ENCODE data around the gene KCNJ4.

DNA sequence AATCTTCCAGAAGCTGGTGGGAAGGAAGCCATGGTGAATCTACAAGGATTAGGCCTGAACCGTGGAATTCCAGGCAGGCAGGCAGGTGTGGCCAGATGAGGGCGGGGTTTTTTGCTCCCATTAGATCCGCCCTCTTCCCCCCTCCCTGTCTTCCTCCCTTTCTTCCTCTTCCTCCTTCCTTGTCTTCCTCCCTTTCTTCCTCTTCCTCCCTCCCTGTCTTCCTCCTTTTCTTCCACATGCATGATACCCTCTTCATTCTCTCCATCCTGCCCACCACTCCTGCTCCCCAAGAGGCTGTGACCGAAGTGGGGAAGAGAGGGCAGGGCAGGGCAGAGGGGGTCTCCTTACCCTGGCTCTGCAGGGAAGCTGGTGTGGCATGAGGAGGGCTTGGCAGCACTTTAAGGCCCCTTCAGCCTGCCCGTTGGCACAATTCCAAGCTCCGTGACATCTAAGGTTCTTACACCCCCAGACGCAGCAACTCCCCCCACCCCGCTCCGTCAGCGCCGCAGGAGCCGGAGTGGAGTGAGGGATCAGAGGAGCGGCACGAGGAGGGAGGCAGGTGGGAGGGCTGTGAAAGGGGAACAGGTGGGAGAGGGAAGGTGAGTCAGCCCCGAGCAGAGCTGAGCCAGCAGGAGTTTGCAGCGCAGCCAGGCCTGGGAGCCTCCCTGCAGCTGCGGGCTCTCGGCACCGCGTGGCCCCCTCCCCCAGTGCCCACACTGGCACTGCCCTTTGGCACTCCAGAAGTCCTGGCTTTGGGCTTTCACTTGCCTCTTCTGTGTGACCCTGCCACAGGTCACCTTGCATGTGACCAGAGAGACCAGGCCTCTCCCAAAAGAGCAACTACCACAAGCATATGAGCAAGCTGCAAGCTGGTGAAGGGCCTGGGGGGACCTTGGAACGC is 32.1 kb downstream of the KCNJ4 start:
- TF ChIP-seq, protein P1, sequence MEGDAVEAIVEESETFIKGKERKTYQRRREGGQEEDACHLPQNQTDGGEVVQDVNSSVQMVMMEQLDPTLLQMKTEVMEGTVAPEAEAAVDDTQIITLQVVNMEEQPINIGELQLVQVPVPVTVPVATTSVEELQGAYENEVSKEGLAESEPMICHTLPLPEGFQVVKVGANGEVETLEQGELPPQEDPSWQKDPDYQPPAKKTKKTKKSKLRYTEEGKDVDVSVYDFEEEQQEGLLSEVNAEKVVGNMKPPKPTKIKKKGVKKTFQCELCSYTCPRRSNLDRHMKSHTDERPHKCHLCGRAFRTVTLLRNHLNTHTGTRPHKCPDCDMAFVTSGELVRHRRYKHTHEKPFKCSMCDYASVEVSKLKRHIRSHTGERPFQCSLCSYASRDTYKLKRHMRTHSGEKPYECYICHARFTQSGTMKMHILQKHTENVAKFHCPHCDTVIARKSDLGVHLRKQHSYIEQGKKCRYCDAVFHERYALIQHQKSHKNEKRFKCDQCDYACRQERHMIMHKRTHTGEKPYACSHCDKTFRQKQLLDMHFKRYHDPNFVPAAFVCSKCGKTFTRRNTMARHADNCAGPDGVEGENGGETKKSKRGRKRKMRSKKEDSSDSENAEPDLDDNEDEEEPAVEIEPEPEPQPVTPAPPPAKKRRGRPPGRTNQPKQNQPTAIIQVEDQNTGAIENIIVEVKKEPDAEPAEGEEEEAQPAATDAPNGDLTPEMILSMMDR (IDR thresholded peaks at IDR 0.05): no peak
- TF ChIP-seq POLR2A (IDR thresholded peaks at IDR 0.05): no peak

All from thyroid gland (tissue), 4 donors.